Measurements from ENCODE around the gene COA1.
"Not testable (repeated sequence)": the region's sequence is repeated elsewhere in the genome, so short reads cannot be mapped to it uniquely, and the experiment has no call there.

COA1 gene

GRCh38 chr7:43686991-43687390 lies 42.3 kb downstream of the COA1 start:
- no peak overlapping the region for H3K4me3 ChIP-seq (ENCODE audit: low read length)
- no peak for DNase-seq (ENCODE audit: low read depth)
- TF ChIP-seq CTCF (conservative IDR thresholded peaks at IDR 0.05; ENCODE audit: low read depth, low read length) = no peak

- DNase-seq (ENCODE audit: low read depth) = no peak
- no peak for TF ChIP-seq CTCF (conservative IDR thresholded peaks at IDR 0.05; ENCODE audit: low read depth, low read length)
- no peak overlapping the region for H3K4me3 ChIP-seq (ENCODE audit: low read length)
Observed at GRCh38 chr7:43680736-43681135, 48.6 kb downstream of the COA1 start.

- no peak overlapping the region for H3K4me3 ChIP-seq (ENCODE audit: low read length)
- DNase-seq (ENCODE audit: low read depth) = no peak
- TF ChIP-seq CTCF (conservative IDR thresholded peaks at IDR 0.05; ENCODE audit: low read depth, low read length) = no peak
Observed at GRCh38 chr7:43679210-43680068, 49.9 kb downstream of the COA1 start.

GRCh38 chr7:43678315-43678714 lies 51.0 kb downstream of the COA1 start:
- no peak for TF ChIP-seq CTCF (conservative IDR thresholded peaks at IDR 0.05; ENCODE audit: low read depth, low read length)
- no peak overlapping the region for H3K4me3 ChIP-seq (ENCODE audit: low read length)

GRCh38 chr7:43677864-43678263 lies 51.5 kb downstream of the COA1 start:
- no peak overlapping the region for H3K4me3 ChIP-seq (ENCODE audit: low read length)
- DNase-seq (ENCODE audit: low read depth) = no peak
- no peak for TF ChIP-seq CTCF (conservative IDR thresholded peaks at IDR 0.05; ENCODE audit: low read depth, low read length)

More at GRCh38 chr7:43678315-43678714, 51.0 kb downstream of the COA1 start:
- DNase-seq (ENCODE audit: low read depth) = no peak

GRCh38 chr7:43674559-43675436 lies 54.5 kb downstream of the COA1 start:
- no peak overlapping the region for H3K4me3 ChIP-seq (ENCODE audit: low read length)
- no peak for DNase-seq (ENCODE audit: low read depth)
- TF ChIP-seq CTCF (conservative IDR thresholded peaks at IDR 0.05; ENCODE audit: low read depth, low read length) = no peak

GRCh38 chr7:43673243-43673976 lies 55.9 kb downstream of the COA1 start:
- H3K4me3 ChIP-seq (ENCODE audit: low read length); DNase-seq (ENCODE audit: low read depth): not testable (repeated sequence)

All from retinal pigment epithelial cell (primary cell).